K562 (cell line): Measurements from ENCODE around the gene HIVEP2. TPM values are rescaled to one million over a fixed set of nuclear protein-coding genes. Genes with fewer than 3 reads are reported as not detected.

Experiments
- ATAC-seq: fragments of 200-7000 bp; cut with Tn5 transposase; 3 replicates; pipeline ENCODE4 v1.9.1; 2020; ENCODE audit warnings: moderate library complexity
- BruUV-seq: library from RNA; stranded (reverse); fragments of 400-500 nt; replicated peaks from 2 replicates; lab custom pipeline; 2021; lab: Mats Ljungman, UMichigan
- CTCF ChIA-PET: fragments of 300-600 bp; formaldehyde crosslinking; extraction: SDS; loops from one replicate; lab custom pipeline; 2021; ENCODE audit warnings: low intra/inter-chr PET ratio; lab: Yijun Ruan, JAX
- POLR2A ChIA-PET: fragments of 300-600, 350-650 bp; sonication (Branson Sonifier 250); formaldehyde crosslinking; extraction: SDS; loops from one replicate; lab custom pipeline; 2021; ENCODE audit warnings: antibody characterized with exemption, inconsistent platforms; lab: Yijun Ruan, JAX
- DNase-seq, 4 experiments: peaks; one replicate each; pipeline versions ENCODE4 v3.0.0 to v3.0.0-alpha.2; 2011 to 2018; ENCODE audit warnings: low spot score in 3 of 4, mixed read lengths in 3 of 4; ENCODE audit errors: extremely low read depth in 1 of 4
- FAIRE-seq: peaks from 2 replicates; lab custom pipeline; 2011; peaks lifted over from hg19 to GRCh38; lab: Jason Lieb, UNC
- H2AFZ ChIP-seq: 2 replicates; pipeline ENCODE4 v1.6.0; 2011; ENCODE audit warnings: low read depth, low read length, control low read depth, inconsistent platforms
- H3K27ac ChIP-seq: fragments of 200-600 bp; 3 replicates; pipeline ENCODE4 v1.8.0; 2011; ENCODE audit warnings: low read depth, mild to moderate bottlenecking, control low read depth, inconsistent platforms, low read length, moderate library complexity, mixed read lengths; ENCODE audit errors: extremely low read depth
- H3K27me3 ChIP-seq, 2 experiments: fragments of 300-600 bp in 1 of 2; 2 replicates in 1 of 2; 3 replicates in 1 of 2; pipeline versions ENCODE4 v1.6.0 to v1.8.0; 2011; ENCODE audit warnings: inconsistent platforms in 2 of 2, low read length in 2 of 2, mild to moderate bottlenecking in 1 of 2, mixed read lengths in 1 of 2, moderate library complexity in 1 of 2; ENCODE audit not compliant: control insufficient read depth in 2 of 2, insufficient read depth in 2 of 2
- H3K36me3 ChIP-seq: fragments of 300-600 bp; 3 replicates; pipeline ENCODE4 v1.8.0; 2011; ENCODE audit warnings: mild to moderate bottlenecking, low read length, inconsistent platforms; ENCODE audit not compliant: control insufficient read depth, insufficient read depth
- H3K4me1 ChIP-seq, 2 experiments: fragments of 200-600 bp in 1 of 2; replicated peaks in 1 of 2; 2 replicates in 1 of 2; 3 replicates in 1 of 2; pipeline versions ENCODE4 v1.5.1 to v1.8.0; 2011; ENCODE audit warnings: inconsistent platforms in 2 of 2, low read length in 2 of 2, mild to moderate bottlenecking in 1 of 2, mixed read lengths in 1 of 2, moderate library complexity in 1 of 2; ENCODE audit not compliant: control insufficient read depth in 2 of 2, insufficient read depth in 2 of 2
- H3K4me2 ChIP-seq: 2 replicates; pipeline ENCODE4 v1.6.1; 2011; ENCODE audit warnings: low read length, control low read depth, inconsistent platforms, mixed read lengths; ENCODE audit not compliant: insufficient read depth
- H3K4me3 ChIP-seq: fragments of 200-600 bp; sonication (generic), shearing (Covaris generic); 2 replicates; pipeline ENCODE4 v1.5.1; 2016; ENCODE audit warnings: control low read depth, inconsistent platforms
- H3K79me2 ChIP-seq: fragments of 200-600 bp; 3 replicates; pipeline ENCODE4 v1.8.0; 2011; ENCODE audit warnings: low read length, inconsistent platforms; ENCODE audit not compliant: control insufficient read depth, insufficient read depth
- H3K9ac ChIP-seq, 2 experiments: 2 replicates each; pipeline versions ENCODE4 v1.6.0 to v1.6.1; 2011; ENCODE audit warnings: low read depth in 2 of 2, low read length in 2 of 2, control low read depth in 1 of 2, inconsistent platforms in 1 of 2, mild to moderate bottlenecking in 1 of 2, mixed read lengths in 1 of 2; ENCODE audit not compliant: insufficient read depth in 1 of 2
- H3K9me1 ChIP-seq: one replicate; pipeline ENCODE4 v1.6.0; 2011; ENCODE audit warnings: inconsistent platforms, mild to moderate bottlenecking, low read length, moderate library complexity; ENCODE audit not compliant: control insufficient read depth, insufficient read depth
- H3K9me3 ChIP-seq: replicated peaks from 2 replicates; pipeline ENCODE4 v1.5.1; 2011; ENCODE audit warnings: low read depth, low read length, inconsistent platforms; ENCODE audit not compliant: control insufficient read depth, insufficient read depth
- H4K20me1 ChIP-seq: replicated peaks from 2 replicates; pipeline ENCODE4 v1.6.1; 2011; ENCODE audit warnings: low read length, inconsistent platforms, mixed read lengths; ENCODE audit not compliant: control insufficient read depth, insufficient read depth
- PTBP1 ChIP-seq: fragments of 200-400 bp; formaldehyde crosslinking; IDR thresholded peaks from 2 replicates; pipeline ENCODE4 v1.6.1; 2017; ENCODE audit warnings: low read depth, low read length
- STAG1 ChIP-seq: sonication (generic); formaldehyde crosslinking; IDR thresholded peaks from 2 replicates; pipeline ENCODE4 v1.5.0; 2020; ENCODE audit warnings: missing genetic modification reagents, borderline replicate concordance
- TGIF2 ChIP-seq: sonication (generic); formaldehyde crosslinking; IDR thresholded peaks from 2 replicates; pipeline ENCODE4 v1.8.1; 2022; ENCODE audit warnings: mild to moderate bottlenecking, missing genetic modification reagents, moderate library complexity
- TSC22D4 ChIP-seq: fragments of 450-650 bp; IDR thresholded peaks from 2 replicates; pipeline ENCODE4 v1.6.1; 2016; ENCODE audit warnings: missing genetic modification characterization, missing biosample characterization, control low read depth
- ZNF695 ChIP-seq: fragments of 450-650 bp; formaldehyde crosslinking; IDR thresholded peaks from 2 replicates; pipeline ENCODE4 v1.4.0; 2020; ENCODE audit warnings: mild to moderate bottlenecking, moderate library complexity
- ZNF778 ChIP-seq: fragments of 450-650 bp; formaldehyde crosslinking; IDR thresholded peaks from 2 replicates; pipeline ENCODE4 v1.4.0; 2020; ENCODE audit warnings: mild to moderate bottlenecking, moderate library complexity
- WGBS: fragments of 100-300 bp; shearing (Covaris generic); methylation state at CpG from one replicate; pipeline ENCODE4 v1.1.6; 2016; ENCODE audit warnings: low coverage, mixed read lengths; ENCODE audit not compliant: insufficient coverage; ENCODE audit errors: missing lambda C conversion rate; 5-methylcytosine and 5-hydroxymethylcytosine counted together
- in situ Hi-C: fragments of 300-500 bp; cut with MboI; formaldehyde crosslinking; loops from 4 replicates; pipeline ENCODE4 v1.15.0; 2018; ENCODE audit warnings: inconsistent platforms, mixed read lengths
- intact Hi-C: fragments of 100-400 bp; cut with micrococcal nuclease; formaldehyde crosslinking; loops from 2 replicates; pipeline ENCODE4 v1.14.2; 2022
- polyA plus RNA-seq, 8 experiments: library from polyadenylated mRNA; depleted of rRNA in 4 of 8; stranded (reverse) in 5 of 8; unstranded in 3 of 8; fragments of >200 nt; fragmentation: Nextera tagmentation in 2 of 8; fragmentation: Illumina TruSeq in 1 of 8; extraction: Ambion mirVana in 2 of 8; extraction: Trizol in 1 of 8; gene quantifications; 2 replicates each; pipeline versions ENCODE4 v1.2.1 to v1.2.3, GENCODE V29; 2011 to 2014; ENCODE audit warnings: inconsistent platforms in 1 of 8, missing spikeins in 1 of 8
- total RNA-seq, 7 experiments: library from RNA; depleted of rRNA in 6 of 7; stranded (reverse); fragments of >200 nt in 6 of 7; fragmentation: Illumina TruSeq in 2 of 7; extraction: Trizol in 2 of 7; gene quantifications; 2 replicates each; pipeline versions ENCODE4 v1.2.1 to v1.2.3, GENCODE V29; 2011 to 2021; ENCODE audit warnings: low replicate concordance in 1 of 7

HIVEP2 gene
- total and polyA plus RNA-seq, 9 of the 15 experiments (the other 6 are each of a cell fraction or from before 2014, with no cell fraction given), result under 0.01 to 1.2 (median 0.31) TPM

GRCh38 chr6:142790257-142790656 is 154.7 kb downstream of the HIVEP2 start:
- intact Hi-C loops, result no loop called here
- no peak for ATAC-seq
- CTCF ChIA-PET, result no interaction called here

GRCh38 chr6:142787422-142787821 is 157.6 kb downstream of the HIVEP2 start:
- peaks cover 0 to 2% of the 10 kb centered on the region in 2 experiments; a peak in 2 of 5 replicates for H3K27me3 ChIP-seq
- DNase-seq (no peak), ATAC-seq (no peak), FAIRE-seq (no peak)
- TF ChIP-seq STAG1, result no peak
- no peak for TF ChIP-seq TSC22D4
- TF ChIP-seq TGIF2 (CRISPR knock-in tag), result no peak
- no peak overlapping the region for H3K27ac ChIP-seq
- no peaks in the 10 kb centered on the region for H3K9me1 ChIP-seq
- WGBS, result 0% methylated on average over 2 of the region's 2 CpGs
- no peak overlapping the region for H3K9ac ChIP-seq
- no peak overlapping the region for H3K4me2 ChIP-seq
- H3K4me3 ChIP-seq, result no peak overlapping the region
- ChIA-PET POLR2A (interaction anchor here (1.5 kb wide), 2 partner anchors 10 to 12 kb away, joined by 4 to 5 read pairs; no protein-coding TSS in a partner anchor), CTCF (no interaction called here)
- H3K36me3 ChIP-seq, result no peaks in the 10 kb centered on the region
- BruUV-seq, result no TSS peak
- no peaks in the 10 kb centered on the region for H3K4me1 ChIP-seq
- intact Hi-C loops, result no loop called here
- in situ Hi-C loops, result no loop called here
- H3K9me3 ChIP-seq, result no peaks in the 10 kb centered on the region
- H2AFZ ChIP-seq, result no peak overlapping the region
- no peaks in the 10 kb centered on the region for H3K79me2 ChIP-seq
- H4K20me1 ChIP-seq, result no peaks in the 10 kb centered on the region

More at GRCh38 chr6:142790257-142790656, 154.7 kb downstream of the HIVEP2 start:
- Histone ChIP-seq H3K9me1 (no peaks in the 10 kb centered on the region), H3K4me3 (no peak overlapping the region), H4K20me1 (no peaks in the 10 kb centered on the region), H3K9ac (no peak overlapping the region), H3K9me3 (no peaks in the 10 kb centered on the region), H2AFZ (no peak overlapping the region), H3K27ac (no peak overlapping the region), H3K4me2 (no peak overlapping the region), H3K79me2 (no peaks in the 10 kb centered on the region), H3K27me3 (no peaks in the 10 kb centered on the region), H3K4me1 (no peaks in the 10 kb centered on the region), H3K36me3 (no peaks in the 10 kb centered on the region)
- no peak for DNase-seq
- no peak for FAIRE-seq
- no TSS peak for BruUV-seq
- POLR2A ChIA-PET, result interaction anchor here (0.6 kb wide), 1 partner anchor 162 kb away, joined by 3 read pairs; no protein-coding TSS in a partner anchor
- WGBS, result 0% methylated on average over 1 of the region's 1 CpG
- in situ Hi-C loops, result no loop called here
- TF ChIP-seq ZNF778 (CRISPR knock-in tag) (no peak), PTBP1 (no peak), ZNF695 (no peak)
